ENCODE results near the gene ZNF638.
A peak's percentile ranks its signal among the peaks of the same experiment; 100 is the strongest.

The ZNF638 gene

DNA sequence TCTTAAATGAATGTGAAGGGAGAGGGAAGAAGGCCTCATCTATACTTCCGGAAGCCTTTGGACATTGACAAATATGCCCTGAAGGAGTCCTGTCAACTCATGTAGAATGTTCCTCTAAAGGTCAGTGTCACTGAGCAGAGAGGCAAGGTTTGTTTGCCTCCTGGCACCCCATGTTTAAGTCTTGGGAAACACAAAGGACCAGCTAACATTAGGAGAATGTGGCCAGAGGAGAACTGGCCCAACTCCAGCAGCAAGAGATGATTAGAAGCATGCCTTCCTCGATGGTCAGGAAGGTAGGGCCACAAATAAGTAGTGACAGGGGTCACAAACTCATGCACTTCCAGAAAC is 127.5 kb downstream of the ZNF638 start:
- H3K36me3 ChIP-seq: no peaks in the 10 kb centered on the region
- no peaks in the 10 kb centered on the region for H3K27me3 ChIP-seq (ENCODE audit: insufficient read depth, low read depth, severe bottlenecking)
- peaks cover 18% of the 10 kb centered on the region for H3K9me3 ChIP-seq (ENCODE audit: severe bottlenecking)
- DNase-seq: no peak
- no peak overlapping the region for H3K27ac ChIP-seq
- H3K4me3 ChIP-seq (ENCODE audit: low read depth, low read length): no peak overlapping the region
- TF ChIP-seq, protein P1, sequence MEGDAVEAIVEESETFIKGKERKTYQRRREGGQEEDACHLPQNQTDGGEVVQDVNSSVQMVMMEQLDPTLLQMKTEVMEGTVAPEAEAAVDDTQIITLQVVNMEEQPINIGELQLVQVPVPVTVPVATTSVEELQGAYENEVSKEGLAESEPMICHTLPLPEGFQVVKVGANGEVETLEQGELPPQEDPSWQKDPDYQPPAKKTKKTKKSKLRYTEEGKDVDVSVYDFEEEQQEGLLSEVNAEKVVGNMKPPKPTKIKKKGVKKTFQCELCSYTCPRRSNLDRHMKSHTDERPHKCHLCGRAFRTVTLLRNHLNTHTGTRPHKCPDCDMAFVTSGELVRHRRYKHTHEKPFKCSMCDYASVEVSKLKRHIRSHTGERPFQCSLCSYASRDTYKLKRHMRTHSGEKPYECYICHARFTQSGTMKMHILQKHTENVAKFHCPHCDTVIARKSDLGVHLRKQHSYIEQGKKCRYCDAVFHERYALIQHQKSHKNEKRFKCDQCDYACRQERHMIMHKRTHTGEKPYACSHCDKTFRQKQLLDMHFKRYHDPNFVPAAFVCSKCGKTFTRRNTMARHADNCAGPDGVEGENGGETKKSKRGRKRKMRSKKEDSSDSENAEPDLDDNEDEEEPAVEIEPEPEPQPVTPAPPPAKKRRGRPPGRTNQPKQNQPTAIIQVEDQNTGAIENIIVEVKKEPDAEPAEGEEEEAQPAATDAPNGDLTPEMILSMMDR (IDR thresholded peaks at IDR 0.05; ENCODE audit: low read depth, low read length): no peak

DNA sequence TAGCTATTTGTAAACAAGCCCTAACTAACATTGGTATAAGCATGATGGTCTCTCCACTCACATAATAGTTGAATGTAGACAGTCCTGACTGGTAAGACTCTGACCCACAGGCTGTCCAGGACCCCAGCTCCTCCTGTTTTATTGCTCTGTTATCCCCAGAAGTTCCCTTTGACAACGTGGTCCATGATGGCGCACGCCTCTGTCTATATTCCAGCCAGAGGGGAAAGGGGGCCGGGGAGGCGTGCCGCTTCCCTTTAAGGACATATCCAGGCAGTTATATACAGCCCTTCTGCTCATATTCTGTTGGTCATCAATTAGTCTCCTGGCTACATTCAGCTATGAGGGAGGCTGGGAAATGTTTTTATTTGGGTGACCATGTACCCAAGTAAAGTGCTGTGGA is 128.5 kb downstream of the ZNF638 start:
- H3K27ac ChIP-seq: peak overlapping the region; percentile 76
- DNase-seq: no peak
- TF ChIP-seq, protein P1 (IDR thresholded peaks at IDR 0.05; ENCODE audit: low read depth, low read length): no peak

DNA sequence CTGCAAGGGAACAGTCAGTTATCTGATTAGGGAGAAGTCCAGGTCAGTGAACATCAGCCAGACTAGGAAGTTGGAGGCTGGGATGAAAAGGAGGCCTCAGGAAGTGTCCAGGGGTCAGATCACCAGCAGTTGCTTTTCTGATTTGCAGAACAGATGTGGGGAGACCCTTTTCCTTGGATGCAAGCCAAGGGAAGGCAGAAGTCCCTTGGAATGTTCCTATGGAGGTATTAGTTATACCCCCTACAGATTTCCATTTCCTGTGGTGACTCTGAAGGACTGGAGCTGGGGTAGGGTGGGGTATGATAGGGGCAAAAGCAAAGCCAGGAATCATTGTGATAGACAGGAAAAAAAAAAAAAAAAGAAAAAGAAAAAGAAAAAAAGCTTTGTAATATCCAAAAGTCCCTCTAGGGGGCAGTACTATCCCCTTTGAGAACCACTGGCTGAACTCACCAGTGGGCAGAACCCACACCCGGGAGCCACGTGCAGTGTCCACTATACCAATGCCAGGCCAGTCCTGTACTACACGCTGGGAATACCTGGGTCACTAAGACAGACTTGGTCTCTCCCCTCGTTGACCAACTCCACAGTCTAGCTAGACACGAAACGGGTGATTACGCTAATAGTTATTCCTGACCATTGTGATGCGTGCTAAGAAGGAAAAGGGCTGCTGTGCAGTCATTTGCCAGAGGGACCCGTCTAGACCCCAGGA is 129.2 kb downstream of the ZNF638 start:
- peak overlapping the region; percentile 76 for H3K27ac ChIP-seq
- no peaks in the 10 kb centered on the region for H3K36me3 ChIP-seq
- H3K9me3 ChIP-seq (ENCODE audit: severe bottlenecking): peaks cover 23% of the 10 kb centered on the region
- no peaks in the 10 kb centered on the region for H3K27me3 ChIP-seq (ENCODE audit: insufficient read depth, low read depth, severe bottlenecking)
- peak overlapping the region; percentile 17 for H3K4me3 ChIP-seq (ENCODE audit: low read depth, low read length)
- peak; percentile 54 for DNase-seq
- TF ChIP-seq, protein P1 (IDR thresholded peaks at IDR 0.05; ENCODE audit: low read depth, low read length): peak; percentile 61

More for the DNA sequence above, 128.5 kb downstream of the ZNF638 start:
- Histone ChIP-seq H3K36me3 (no peaks in the 10 kb centered on the region), H3K27me3 (ENCODE audit: insufficient read depth, low read depth, severe bottlenecking) (no peaks in the 10 kb centered on the region), H3K9me3 (ENCODE audit: severe bottlenecking) (peaks cover 23% of the 10 kb centered on the region), H3K4me3 (ENCODE audit: low read depth, low read length) (no peak overlapping the region)

DNA sequence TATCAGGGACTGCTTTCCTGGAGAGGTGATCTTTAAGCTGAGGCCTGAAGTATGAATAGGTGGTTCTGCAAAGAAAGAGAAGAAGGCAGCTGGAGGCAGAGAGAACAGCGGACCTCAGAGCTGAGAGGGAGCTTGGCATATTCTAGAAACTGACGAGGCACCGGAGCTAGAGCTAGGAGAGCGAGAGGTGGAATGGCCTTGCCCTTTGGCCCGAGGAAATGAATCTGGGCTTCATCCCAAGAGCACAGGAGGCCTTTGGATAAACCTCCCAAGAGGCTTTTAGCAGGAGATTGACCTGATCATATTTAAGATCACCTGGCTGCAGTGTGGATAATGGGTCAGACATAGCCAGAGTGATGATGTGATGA is 129.7 kb downstream of the ZNF638 start:
- peak overlapping the region; percentile 17 for H3K4me3 ChIP-seq (ENCODE audit: low read depth, low read length)
- H3K27ac ChIP-seq: peak overlapping the region; percentile 76
- TF ChIP-seq, protein P1 (IDR thresholded peaks at IDR 0.05; ENCODE audit: low read depth, low read length): no peak
- H3K9me3 ChIP-seq (ENCODE audit: severe bottlenecking): peaks cover 23% of the 10 kb centered on the region
- no peaks in the 10 kb centered on the region for H3K36me3 ChIP-seq
- DNase-seq: no peak
- no peaks in the 10 kb centered on the region for H3K27me3 ChIP-seq (ENCODE audit: insufficient read depth, low read depth, severe bottlenecking)

DNA sequence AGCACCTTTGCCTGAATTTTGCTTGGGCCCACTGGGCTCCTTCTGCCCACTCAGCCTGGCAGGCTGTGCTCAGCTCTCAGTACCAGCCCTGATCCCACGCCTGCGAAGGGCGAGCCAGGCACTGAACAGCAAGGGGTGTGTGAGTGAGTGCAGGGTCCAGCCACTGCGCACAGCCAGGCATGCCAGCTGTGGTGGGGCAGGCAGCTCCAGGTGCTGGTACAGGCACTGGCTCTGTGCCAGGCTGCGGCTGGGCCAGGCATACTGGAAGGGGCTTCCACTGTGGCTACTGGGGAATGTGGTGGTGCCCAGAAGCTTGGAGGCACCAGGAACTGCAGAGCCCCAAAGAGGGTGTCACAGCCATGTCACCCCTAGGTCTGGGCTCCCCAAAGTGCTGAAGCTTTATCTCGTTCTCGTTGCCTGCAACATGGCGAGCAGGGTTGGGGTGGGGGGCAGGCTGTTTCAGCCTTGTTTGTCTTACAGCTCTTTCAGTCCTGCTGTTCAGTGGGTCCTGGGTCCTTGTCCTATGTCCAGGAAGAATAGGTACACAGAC is 130.5 kb downstream of the ZNF638 start:
- DNase-seq: no peak
- no peaks in the 10 kb centered on the region for H3K36me3 ChIP-seq
- no peaks in the 10 kb centered on the region for H3K27me3 ChIP-seq (ENCODE audit: insufficient read depth, low read depth, severe bottlenecking)
- peak overlapping the region; percentile 49 for H3K27ac ChIP-seq
- TF ChIP-seq, protein P1 (IDR thresholded peaks at IDR 0.05; ENCODE audit: low read depth, low read length): no peak
- H3K4me3 ChIP-seq (ENCODE audit: low read depth, low read length): no peak overlapping the region
- H3K9me3 ChIP-seq (ENCODE audit: severe bottlenecking): peaks cover 23% of the 10 kb centered on the region

All from WERI-Rb-1 (cell line).